Measurements from ENCODE around the gene CCL22.

DNA sequence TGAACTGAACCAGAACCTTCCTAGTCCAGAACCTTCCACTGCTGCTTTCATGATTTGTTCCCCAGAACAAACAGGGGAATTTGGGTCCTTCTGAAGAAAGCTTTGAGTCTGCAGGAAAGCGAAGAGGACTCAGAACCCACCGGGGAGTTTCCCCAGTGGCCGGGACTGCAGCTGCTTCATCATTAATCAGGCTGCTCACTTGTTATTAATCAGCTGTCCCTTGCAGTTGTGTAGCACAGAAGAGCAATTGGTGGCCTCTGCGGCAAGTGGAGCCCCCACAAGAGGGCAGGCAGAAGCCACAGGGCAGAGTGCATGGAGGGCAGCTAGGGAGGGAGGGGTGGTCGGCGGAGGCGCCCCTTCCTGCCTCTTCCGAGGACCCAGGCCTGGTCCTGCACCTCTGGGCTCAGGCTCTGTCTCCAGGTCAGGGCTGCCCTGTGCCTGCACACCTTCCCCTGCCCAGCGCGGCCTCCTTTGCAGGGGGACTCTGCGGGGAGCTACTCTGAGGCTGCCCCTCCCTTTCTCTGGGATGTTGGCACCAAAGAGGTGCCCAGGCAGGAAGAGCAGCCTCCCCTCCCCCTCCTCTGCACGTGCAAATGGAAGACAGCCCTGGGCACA, 52.9 kb downstream of the CCL22 start:
- TF ChIP-seq, protein P1, sequence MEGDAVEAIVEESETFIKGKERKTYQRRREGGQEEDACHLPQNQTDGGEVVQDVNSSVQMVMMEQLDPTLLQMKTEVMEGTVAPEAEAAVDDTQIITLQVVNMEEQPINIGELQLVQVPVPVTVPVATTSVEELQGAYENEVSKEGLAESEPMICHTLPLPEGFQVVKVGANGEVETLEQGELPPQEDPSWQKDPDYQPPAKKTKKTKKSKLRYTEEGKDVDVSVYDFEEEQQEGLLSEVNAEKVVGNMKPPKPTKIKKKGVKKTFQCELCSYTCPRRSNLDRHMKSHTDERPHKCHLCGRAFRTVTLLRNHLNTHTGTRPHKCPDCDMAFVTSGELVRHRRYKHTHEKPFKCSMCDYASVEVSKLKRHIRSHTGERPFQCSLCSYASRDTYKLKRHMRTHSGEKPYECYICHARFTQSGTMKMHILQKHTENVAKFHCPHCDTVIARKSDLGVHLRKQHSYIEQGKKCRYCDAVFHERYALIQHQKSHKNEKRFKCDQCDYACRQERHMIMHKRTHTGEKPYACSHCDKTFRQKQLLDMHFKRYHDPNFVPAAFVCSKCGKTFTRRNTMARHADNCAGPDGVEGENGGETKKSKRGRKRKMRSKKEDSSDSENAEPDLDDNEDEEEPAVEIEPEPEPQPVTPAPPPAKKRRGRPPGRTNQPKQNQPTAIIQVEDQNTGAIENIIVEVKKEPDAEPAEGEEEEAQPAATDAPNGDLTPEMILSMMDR (IDR thresholded peaks at IDR 0.05): no peak
- TF ChIP-seq POLR2AphosphoS5 (IDR thresholded peaks at IDR 0.05; ENCODE audit: insufficient read depth in 1 of 2, low read depth in 1 of 2) (no peak), POLR2A (IDR thresholded peaks at IDR 0.05) (no peak)
